BJ (cell line): Measurements from ENCODE around the gene CBX2. TPM values are rescaled to one million over a fixed set of nuclear protein-coding genes. Genes with fewer than 3 reads are reported as not detected.
A peak's percentile ranks its signal among the peaks of the same experiment; 100 is the strongest.

Experiments used
- CTCF ChIA-PET: fragments of 350-600 bp; formaldehyde crosslinking; extraction: SDS; loops from one replicate; lab custom pipeline; 2021; ENCODE audit warnings: antibody characterized with exemption, inconsistent platforms; lab: Yijun Ruan, JAX
- POLR2A ChIA-PET: fragments of 300-600 bp; sonication (Branson Sonifier 250); formaldehyde crosslinking; extraction: SDS; loops from one replicate; lab custom pipeline; 2021; ENCODE audit warnings: antibody characterized with exemption; lab: Charles Lee
- DNase-seq: peaks from one replicate; pipeline ENCODE4 v3.0.0-alpha.2; 2011; ENCODE audit warnings: low read depth
- H3K27me3 ChIP-seq: 2 replicates; pipeline ENCODE4 v1.6.0; 2011; ENCODE audit warnings: low read length; ENCODE audit not compliant: control insufficient read depth, insufficient read depth
- H3K36me3 ChIP-seq: 2 replicates; pipeline ENCODE4 v1.5.1; 2011; ENCODE audit warnings: low read length; ENCODE audit not compliant: control insufficient read depth, insufficient read depth
- H3K4me3 ChIP-seq: 2 replicates; pipeline ENCODE4 v1.5.1; 2011; ENCODE audit warnings: low read depth, mild to moderate bottlenecking, control low read depth, low read length
- CTCF ChIP-seq: IDR thresholded peaks from 2 replicates; pipeline ENCODE4 v1.5.1; 2011; ENCODE audit warnings: low read depth, mild to moderate bottlenecking, control low read depth, inconsistent platforms, low read length, moderate library complexity; ENCODE audit not compliant: insufficient read depth
- polyA plus RNA-seq: library from polyadenylated mRNA; depleted of rRNA; stranded (reverse); fragments of >200 nt; gene quantifications from 2 replicates; pipeline ENCODE4 v1.2.3, GENCODE V29; 2011

Gene CBX2
- polyA plus RNA-seq, 1 experiment = 1.5 TPM

GRCh38 chr17:79797492-79798298 lies 19.7 kb downstream of the CBX2 start:
- Histone ChIP-seq H3K4me3 (peak overlapping the region; percentile 56), H3K36me3 (peaks cover 9% of the 10 kb centered on the region), H3K27me3 (peaks cover 39% of the 10 kb centered on the region)
- CTCF ChIA-PET = interaction anchor here (0.7 to 2.0 kb wide), 5 partner anchors 10 to 43 kb away, joined by 3 to 13 read pairs (median 6); partner anchors contain the start of gene CBX4
- DNase-seq = no peak
- TF ChIP-seq CTCF = no peak
- POLR2A ChIA-PET = interaction anchor here (0.9 to 1.3 kb wide), 2 partner anchors 12 to 41 kb away, joined by 9 to 19 read pairs; partner anchors contain the start of gene CBX4

- POLR2A ChIA-PET = no interaction called here
- Histone ChIP-seq H3K4me3 (peak overlapping the region; percentile 56), H3K36me3 (peaks cover 9% of the 10 kb centered on the region), H3K27me3 (peaks cover 46% of the 10 kb centered on the region)
- no peak for DNase-seq
- TF ChIP-seq CTCF = no peak
- CTCF ChIA-PET = interaction anchor here (0.7 to 2.0 kb wide), 4 partner anchors 10 to 207 kb away, joined by 3 to 10 read pairs (median 3); no protein-coding TSS in a partner anchor
Observed at GRCh38 chr17:79798299-79799173, 20.6 kb downstream of the CBX2 start.

GRCh38 chr17:79799174-79799537 lies 21.2 kb downstream of the CBX2 start:
- H3K27me3 ChIP-seq = peaks cover 52% of the 10 kb centered on the region
- H3K4me3 ChIP-seq = no peak overlapping the region
- no peak for TF ChIP-seq CTCF
- POLR2A ChIA-PET = no interaction called here
- CTCF ChIA-PET = interaction anchor here (1.0 to 2.0 kb wide), 5 partner anchors 12 to 206 kb away, joined by 3 to 10 read pairs (median 3); no protein-coding TSS in a partner anchor
- H3K36me3 ChIP-seq = peaks cover 9% of the 10 kb centered on the region
- DNase-seq = no peak

GRCh38 chr17:79799538-79800324 lies 21.8 kb downstream of the CBX2 start:
- Histone ChIP-seq H3K36me3 (peaks cover 5% of the 10 kb centered on the region), H3K4me3 (no peak overlapping the region), H3K27me3 (peaks cover 57% of the 10 kb centered on the region)
- no peak for TF ChIP-seq CTCF
- ChIA-PET POLR2A (no interaction called here), CTCF (interaction anchor here (1.0 to 2.0 kb wide), 5 partner anchors 12 to 205 kb away, joined by 3 to 10 read pairs (median 3); no protein-coding TSS in a partner anchor)
- no peak for DNase-seq
